Left hindlimb (tissue), 1 donor: Measurements from ENCODE around the gene PARP1.

ENCODE experiments used
- DNase-seq: peaks from one replicate; pipeline ENCODE4 v3.0.0-alpha.2; 2018

The PARP1 gene

DNA sequence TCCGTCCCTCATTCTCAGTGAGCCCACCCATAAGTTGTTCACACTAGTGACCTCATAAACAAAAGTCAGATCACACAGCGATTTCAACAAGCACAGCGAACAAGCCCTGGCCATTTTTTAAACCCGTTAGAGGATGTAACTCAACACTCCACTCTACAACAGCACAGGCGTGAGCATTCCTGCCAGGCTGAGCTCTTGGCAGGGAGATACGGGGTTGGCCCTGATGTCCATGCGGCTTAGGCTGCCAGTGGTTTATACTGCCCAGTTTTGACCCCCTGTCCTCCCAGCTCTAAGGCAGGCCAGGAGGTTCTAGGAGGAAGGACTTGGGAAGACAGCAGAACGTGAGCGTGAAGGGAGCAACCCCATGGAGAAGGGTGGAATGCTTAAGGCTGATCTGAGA, 35.0 kb downstream of the PARP1 start:
- no peak for DNase-seq

DNA sequence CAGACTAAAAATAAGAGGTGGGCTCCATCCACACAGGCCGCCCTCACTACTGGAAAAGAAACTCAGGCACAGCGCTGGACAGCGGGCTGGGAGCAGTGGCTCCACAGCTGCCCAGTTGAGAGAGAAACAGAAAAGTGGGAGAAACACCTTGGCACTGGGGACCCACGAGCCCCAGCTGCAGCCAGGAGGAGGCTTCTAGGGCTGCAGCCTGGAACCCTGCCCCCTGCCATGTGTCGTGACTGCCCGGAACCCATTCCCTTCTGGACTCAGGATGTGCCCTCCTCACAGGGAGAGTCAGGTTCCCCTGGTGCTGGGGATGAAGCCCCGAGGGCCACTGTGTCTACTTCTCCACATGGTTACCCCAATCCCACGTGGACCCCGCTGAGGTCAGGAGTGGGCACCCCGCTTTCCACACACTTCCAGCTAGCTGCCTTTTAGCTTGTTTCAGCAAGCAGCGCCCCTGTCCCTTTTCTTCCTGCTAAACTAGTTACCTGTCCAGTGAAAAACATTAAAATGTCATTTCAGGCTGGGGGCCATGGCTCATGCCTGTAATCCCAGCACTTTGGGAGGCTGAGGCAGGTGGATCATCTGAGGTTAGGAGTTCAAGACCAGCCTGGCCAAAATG, 35.9 kb downstream of the PARP1 start:
- no peak for DNase-seq

GRCh38 chr1:226371027-226371694, 36.7 kb downstream of the PARP1 start:
- no peak for DNase-seq

DNA sequence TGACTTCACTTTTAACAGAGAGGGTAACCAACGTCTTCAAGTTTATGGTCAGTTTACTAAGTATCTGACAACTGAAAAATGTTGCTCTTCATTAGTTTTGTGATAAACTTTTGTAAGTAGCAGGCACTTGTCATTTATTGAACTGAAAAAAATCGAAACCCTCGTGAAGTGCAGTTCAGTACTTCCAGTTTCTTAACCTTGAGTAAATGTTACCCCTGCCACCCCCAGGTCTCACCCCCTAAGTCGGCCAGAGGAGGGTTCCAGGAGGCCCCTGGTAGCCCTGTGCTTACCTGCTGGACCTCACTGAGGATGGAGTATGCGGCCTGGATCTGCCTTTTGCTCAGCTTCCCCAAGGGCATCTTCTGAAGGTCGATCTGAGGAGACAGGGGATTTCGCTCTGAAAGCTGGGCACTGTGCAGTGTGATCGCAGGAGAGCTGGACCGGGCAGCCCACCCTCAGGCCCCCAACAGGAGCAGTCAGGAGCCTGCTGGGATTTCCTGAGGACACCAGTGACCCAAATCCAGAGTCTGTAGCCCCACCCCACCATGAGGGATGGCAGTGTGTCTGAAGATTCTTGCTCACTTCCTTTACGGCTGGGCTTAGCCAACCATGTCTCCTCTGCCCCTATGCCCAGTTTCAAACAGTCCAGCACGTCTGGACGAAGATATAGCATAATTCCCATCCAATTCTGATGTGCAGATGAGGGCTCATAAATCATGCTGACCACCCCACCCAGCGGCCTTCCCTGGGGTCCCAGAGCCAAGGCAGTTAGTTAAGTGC, 37.6 kb downstream of the PARP1 start:
- no peak for DNase-seq

- no peak for DNase-seq
Measured at GRCh38 chr1:226369110-226369509, 38.8 kb downstream of the PARP1 start.

- no peak for DNase-seq
Measured at GRCh38 chr1:226366290-226366689, 41.6 kb downstream of the PARP1 start.

DNA sequence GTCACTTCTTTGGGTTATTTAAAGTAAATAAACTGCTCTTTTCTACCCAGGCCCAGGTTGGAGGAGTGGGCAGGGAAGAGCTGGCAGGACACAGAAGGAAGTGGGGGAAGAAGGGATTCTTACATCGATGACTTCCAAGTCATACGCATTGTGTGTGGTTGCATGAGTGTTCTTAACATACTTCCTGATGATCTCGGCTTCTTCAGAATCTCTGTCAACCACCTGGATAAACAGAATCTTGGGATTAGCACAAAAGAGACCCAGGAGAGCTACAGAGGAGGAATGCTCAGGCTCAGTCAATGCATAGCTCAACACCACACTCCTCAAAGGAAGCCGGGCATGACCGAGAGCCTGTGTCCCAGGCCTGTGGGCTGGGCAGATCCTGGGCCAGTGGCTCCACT, 42.1 kb downstream of the PARP1 start:
- DNase-seq, result no peak

GRCh38 chr1:226364901-226365565, 42.9 kb downstream of the PARP1 start:
- DNase-seq, result no peak

- DNase-seq, result no peak
Measured at GRCh38 chr1:226364514-226364899, 43.4 kb downstream of the PARP1 start.

GRCh38 chr1:226363801-226364513, 43.9 kb downstream of the PARP1 start:
- no peak for DNase-seq

GRCh38 chr1:226362891-226363447, 44.9 kb downstream of the PARP1 start:
- no peak for DNase-seq

GRCh38 chr1:226362361-226362760, 45.5 kb downstream of the PARP1 start:
- DNase-seq, result no peak

GRCh38 chr1:226360106-226360746, 47.7 kb downstream of the PARP1 start:
- DNase-seq, result no peak

GRCh38 chr1:226357416-226357815, 50.5 kb downstream of the PARP1 start:
- DNase-seq, result no peak

- DNase-seq, result peak; percentile 64
Measured at GRCh38 chr1:226355669-226356551, 52.0 kb downstream of the PARP1 start.

DNA sequence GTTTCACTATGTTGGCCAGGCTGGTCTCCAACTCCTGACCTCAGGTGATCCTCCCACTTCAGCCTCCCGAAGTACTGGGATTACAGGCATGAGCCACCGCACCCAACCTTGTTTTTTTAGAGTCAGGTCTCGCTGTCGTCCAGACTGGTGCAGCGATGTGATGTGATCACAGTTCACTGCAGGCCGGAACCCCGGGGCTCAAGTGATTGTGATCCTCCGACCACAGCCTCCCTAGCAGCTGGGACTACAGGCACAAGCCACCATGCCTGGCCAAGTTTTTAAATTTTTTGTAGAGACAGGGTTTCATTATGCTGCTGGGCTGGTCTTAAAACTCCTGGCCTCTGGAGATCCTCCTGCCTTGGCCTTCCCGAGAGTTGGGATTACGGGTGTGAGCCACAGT, 52.9 kb downstream of the PARP1 start:
- no peak for DNase-seq

DNA sequence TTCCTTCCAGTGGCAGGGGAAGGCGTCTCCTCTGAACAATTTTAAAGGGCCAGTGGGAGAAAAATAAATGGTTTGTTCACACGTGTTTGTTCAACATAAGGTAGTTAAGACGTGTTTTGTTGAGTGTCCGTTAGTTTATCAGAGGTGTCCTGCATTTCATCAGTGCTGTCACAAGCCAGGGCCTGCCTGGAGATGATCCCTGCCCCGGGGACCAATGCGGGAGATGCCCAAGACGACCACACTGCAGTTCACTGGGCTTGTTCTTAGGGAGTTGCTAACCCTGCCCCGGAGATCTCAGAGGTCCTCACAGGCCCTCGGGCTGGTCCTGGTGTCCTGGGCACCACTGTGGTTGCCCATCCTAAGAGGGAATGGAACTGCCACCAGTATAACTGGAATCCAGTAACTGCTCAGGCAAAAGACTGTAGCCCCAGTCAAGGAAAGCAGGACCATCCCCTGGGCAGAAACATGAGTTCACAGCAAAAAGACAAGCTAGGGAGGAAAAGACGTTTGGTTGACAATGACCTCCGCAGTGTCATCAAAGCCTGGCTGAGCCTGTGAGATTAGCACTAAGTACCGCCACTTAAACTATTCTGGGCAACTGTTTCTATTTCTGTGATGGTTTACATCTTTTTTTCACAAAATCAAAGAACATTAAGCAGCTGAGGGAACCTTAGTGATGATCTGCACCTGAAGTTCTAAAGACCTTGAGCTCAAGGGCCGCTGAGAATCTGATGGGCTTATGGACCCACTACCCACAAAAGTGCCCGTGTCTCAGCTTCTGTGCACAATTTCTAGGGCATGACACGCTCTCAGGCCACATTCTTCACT, 54.0 kb downstream of the PARP1 start:
- DNase-seq, result no peak

GRCh38 chr1:226351709-226352108, 56.2 kb downstream of the PARP1 start:
- no peak for DNase-seq

DNA sequence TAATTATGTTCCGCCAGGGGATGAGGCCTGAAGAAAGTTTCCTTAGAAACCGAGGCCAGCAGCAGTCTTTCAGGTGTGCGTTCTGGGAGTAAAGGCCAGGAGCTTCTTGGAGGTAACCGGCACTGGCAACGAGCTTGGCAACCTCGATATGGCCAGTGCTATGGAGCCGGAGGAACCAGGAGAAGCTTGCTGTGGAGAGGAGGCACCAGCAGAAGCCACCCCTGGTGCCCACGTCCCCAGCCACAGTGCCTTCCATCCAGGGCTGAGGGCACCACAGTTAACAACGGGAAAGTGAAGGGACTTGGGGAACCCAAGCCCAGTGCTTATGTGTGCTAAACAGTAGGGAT, 57.4 kb downstream of the PARP1 start:
- no peak for DNase-seq
